BLaER1 treated with 17β-estradiol and CSF1 and Interleukin-3, amounts not matched to agents 10 nM and 100 nM (cell line): Measurements from ENCODE around the gene PLEKHG3.
A peak's percentile ranks its signal among the peaks of the same experiment; 100 is the strongest.

Experiments
- H3K27ac ChIP-seq, 11 experiments: shearing (Covaris generic); formaldehyde crosslinking; 2 replicates each; pipeline ENCODE4 v1.8.1; 2022
- H3K27me3 ChIP-seq, 11 experiments: shearing (Covaris generic); formaldehyde crosslinking; 2 replicates each; pipeline ENCODE4 v1.8.1; 2022
- H3K36me3 ChIP-seq, 11 experiments: shearing (Covaris generic); formaldehyde crosslinking; 2 replicates each; pipeline ENCODE4 v1.8.1; 2022
- H3K4me1 ChIP-seq, 10 experiments: shearing (Covaris generic); formaldehyde crosslinking; 2 replicates each; pipeline ENCODE4 v1.8.1; 2022
- H3K4me2 ChIP-seq, 11 experiments: shearing (Covaris generic); formaldehyde crosslinking; 2 replicates each; pipeline ENCODE4 v1.8.1; 2022
- H3K4me3 ChIP-seq, 10 experiments: shearing (Covaris generic); formaldehyde crosslinking; 2 replicates each; pipeline ENCODE4 v1.8.1; 2022
- H3K9ac ChIP-seq, 11 experiments: shearing (Covaris generic); formaldehyde crosslinking; 2 replicates each; pipeline ENCODE4 v1.8.1; 2022
- H3K9me3 ChIP-seq, 11 experiments: shearing (Covaris generic); formaldehyde crosslinking; replicated peaks in 1 of 11; 2 replicates each; pipeline ENCODE4 v1.8.1; 2022
- H4K20me1 ChIP-seq, 11 experiments: shearing (Covaris generic); formaldehyde crosslinking; 2 replicates each; pipeline ENCODE4 v1.8.1; 2022
- Cebpa-rat ChIP-seq, 11 experiments: shearing (Covaris generic); IDR thresholded peaks; 2 replicates each; pipeline ENCODE4 v1.8.1; 2022

PLEKHG3 gene

GRCh38 chr14:64673748-64674147, 30.5 kb upstream of the PLEKHG3 start:
- TF ChIP-seq Cebpa-rat (IDR thresholded peaks at IDR 0.05) = peak in 3 of 11 experiments; percentile 21 to 58 (median 28); a peak in 1 of 22 replicates
- Histone ChIP-seq H3K4me2 (peak overlapping the region; percentile 49 to 90 (median 72)), H3K4me3 (no peak overlapping the region), H3K27me3 (no peaks in the 10 kb centered on the region), H3K4me1 (peaks cover 41 to 60% (median 52%) of the 10 kb centered on the region in 10 experiments), H3K9ac (peak overlapping the region in 7 of 11 experiments; percentile 1 to 59 (median 27); a peak in 8 of 22 replicates), H4K20me1 (no peaks in the 10 kb centered on the region), H3K36me3 (no peaks in the 10 kb centered on the region), H3K27ac (peak overlapping the region in 9 of 11 experiments; percentile 47 to 78 (median 68); a peak in 18 of 22 replicates), H3K9me3 (peaks cover 0 to 11% (median 4%) of the 10 kb centered on the region in 11 experiments; a peak in 6 of 22 replicates)

DNA sequence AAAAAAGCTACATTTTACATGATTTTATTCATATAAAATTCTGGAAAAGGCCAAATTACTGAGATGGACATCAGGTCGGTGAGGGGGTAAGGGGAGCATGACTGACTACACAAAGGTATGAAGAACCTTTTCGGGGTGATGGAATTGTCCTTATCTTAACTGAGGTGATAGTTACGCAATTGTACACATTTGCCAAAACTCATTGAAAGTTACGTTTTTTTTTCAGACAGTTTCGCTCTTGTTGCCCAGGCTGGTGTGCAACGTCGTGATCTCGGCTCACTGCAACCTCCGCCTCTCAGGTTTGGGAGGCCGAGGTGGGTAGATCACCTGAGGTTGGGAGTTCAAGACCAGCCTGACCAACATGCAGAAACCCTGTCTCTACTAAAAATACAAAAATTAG, 29.4 kb upstream of the PLEKHG3 start:
- Histone ChIP-seq H3K4me2 (peak overlapping the region; percentile 49 to 90 (median 72); a peak in 17 of 22 replicates), H3K9ac (no peak overlapping the region), H3K4me3 (no peak overlapping the region), H3K36me3 (no peaks in the 10 kb centered on the region), H3K27me3 (no peaks in the 10 kb centered on the region), H4K20me1 (no peaks in the 10 kb centered on the region), H3K9me3 (peaks cover 0 to 11% (median 4%) of the 10 kb centered on the region in 11 experiments; a peak in 6 of 22 replicates), H3K4me1 (peaks cover 41 to 63% (median 52%) of the 10 kb centered on the region in 10 experiments), H3K27ac (peak overlapping the region in 8 of 11 experiments; percentile 49 to 78 (median 68); a peak in 12 of 22 replicates)
- peak in 8 of 11 experiments; percentile 19 to 71 (median 40); a peak in 9 of 22 replicates for TF ChIP-seq Cebpa-rat (IDR thresholded peaks at IDR 0.05)

DNA sequence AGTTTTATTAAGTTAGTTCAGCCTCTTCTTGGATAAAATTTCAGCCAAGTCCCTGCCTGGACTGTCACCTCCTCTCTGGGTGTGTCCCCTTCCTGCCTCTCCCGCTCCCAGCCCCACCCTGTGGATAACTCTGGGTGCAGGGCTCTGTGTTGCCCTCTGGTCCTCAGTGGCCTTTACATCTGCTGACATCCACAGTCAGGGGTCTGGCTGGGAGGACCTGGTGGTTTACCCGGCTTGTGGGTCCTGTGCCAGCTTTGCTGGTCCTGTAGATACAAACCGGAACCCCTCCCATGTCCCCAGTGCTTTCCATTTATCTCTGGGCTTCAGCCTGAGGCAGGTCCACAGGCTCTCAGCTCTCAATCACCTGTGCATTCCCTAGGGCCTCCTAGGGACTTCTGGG, 28.9 kb upstream of the PLEKHG3 start:
- no peak for TF ChIP-seq Cebpa-rat (IDR thresholded peaks at IDR 0.05)
- Histone ChIP-seq H3K27ac (peak overlapping the region in 6 of 11 experiments; percentile 34 to 78 (median 54); a peak in 9 of 22 replicates), H4K20me1 (no peaks in the 10 kb centered on the region), H3K27me3 (no peaks in the 10 kb centered on the region), H3K4me1 (peaks cover 45 to 68% (median 53%) of the 10 kb centered on the region in 10 experiments), H3K9ac (no peak overlapping the region; a peak in 1 of 22 replicates), H3K4me3 (no peak overlapping the region), H3K9me3 (peaks cover 0 to 11% (median 4%) of the 10 kb centered on the region in 11 experiments; a peak in 6 of 22 replicates), H3K4me2 (peak overlapping the region; percentile 5 to 90 (median 70); a peak in 18 of 22 replicates), H3K36me3 (no peaks in the 10 kb centered on the region)

- Histone ChIP-seq H3K9me3 (peaks cover 0 to 11% (median 4%) of the 10 kb centered on the region in 11 experiments; a peak in 6 of 22 replicates), H3K4me3 (no peak overlapping the region), H3K9ac (peak overlapping the region in 2 of 11 experiments; percentile 10 to 24; a peak in 1 of 22 replicates), H3K36me3 (no peaks in the 10 kb centered on the region), H3K4me2 (peak overlapping the region; percentile 47 to 90 (median 70)), H4K20me1 (no peaks in the 10 kb centered on the region), H3K27ac (peak overlapping the region in 6 of 11 experiments; percentile 13 to 68 (median 50); a peak in 9 of 22 replicates), H3K4me1 (peaks cover 48 to 79% (median 56%) of the 10 kb centered on the region in 10 experiments), H3K27me3 (no peaks in the 10 kb centered on the region)
- TF ChIP-seq Cebpa-rat (IDR thresholded peaks at IDR 0.05) = no peak
Observed at GRCh38 chr14:64676410-64677008, 27.7 kb upstream of the PLEKHG3 start.

DNA sequence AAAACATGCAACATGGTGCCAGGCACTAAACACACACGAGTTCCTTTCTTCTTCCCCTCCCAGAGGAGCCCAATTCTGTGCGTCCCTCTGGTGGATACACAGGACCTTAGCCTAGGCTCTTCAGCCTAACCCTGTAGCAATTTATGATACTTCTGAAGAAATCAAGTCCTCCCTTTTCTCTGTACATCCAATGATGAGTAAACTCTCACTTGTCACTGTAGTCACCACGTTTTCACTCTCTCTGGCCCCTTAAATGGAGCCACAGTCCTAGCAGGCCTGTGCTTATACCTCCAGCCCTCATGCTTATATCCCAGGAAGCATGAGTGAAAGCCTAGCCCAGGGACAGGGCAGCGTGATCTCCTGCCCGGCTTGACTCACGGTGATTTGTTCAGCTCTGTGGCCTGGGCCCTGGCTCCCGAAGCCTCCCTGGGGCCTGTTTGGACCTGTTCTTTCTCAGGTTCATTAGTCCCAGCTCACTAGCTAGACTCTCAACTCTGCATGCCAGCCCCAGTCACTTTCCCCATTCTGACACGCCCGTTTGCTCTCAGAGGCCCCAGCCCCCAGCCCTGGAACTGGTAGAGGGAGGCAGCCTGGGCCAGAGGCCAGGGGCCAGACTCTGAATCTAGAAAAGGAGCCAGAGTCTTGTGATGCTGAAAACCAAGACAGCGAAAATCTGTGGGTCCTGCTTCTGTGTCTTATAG, 24.1 kb upstream of the PLEKHG3 start:
- no peaks in the 10 kb centered on the region for H3K27me3 ChIP-seq
- no peaks in the 10 kb centered on the region; a peak in 1 of 22 replicates for H4K20me1 ChIP-seq
- H3K4me1 ChIP-seq = peaks cover 29 to 58% (median 39%) of the 10 kb centered on the region in 10 experiments
- H3K9ac ChIP-seq = no peak overlapping the region
- H3K36me3 ChIP-seq = no peaks in the 10 kb centered on the region
- H3K4me3 ChIP-seq = no peak overlapping the region
- no peak overlapping the region; a peak in 1 of 22 replicates for H3K27ac ChIP-seq
- H3K9me3 ChIP-seq = no peaks in the 10 kb centered on the region
- H3K4me2 ChIP-seq = peak overlapping the region in 3 of 11 experiments; percentile 46 to 60 (median 49); a peak in 4 of 22 replicates
- no peak for TF ChIP-seq Cebpa-rat (IDR thresholded peaks at IDR 0.05)

DNA sequence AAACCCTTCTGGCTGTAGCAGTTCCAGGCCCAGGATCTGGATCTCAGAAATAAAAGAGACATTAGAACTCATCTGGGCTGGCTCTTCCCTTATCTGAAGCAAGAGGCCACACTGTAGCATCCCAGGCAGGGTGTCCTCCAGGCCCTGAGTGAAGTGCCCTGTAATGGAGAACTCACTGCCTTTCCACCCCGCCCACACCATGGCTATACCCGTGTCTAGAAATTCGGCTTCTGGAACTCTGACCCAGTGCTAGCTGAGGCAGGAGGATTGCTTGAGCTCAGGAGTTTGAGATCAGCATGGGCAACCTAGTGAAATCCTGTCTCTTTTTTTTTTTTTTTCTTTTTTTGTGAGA, 23.5 kb upstream of the PLEKHG3 start:
- Histone ChIP-seq H3K9ac (no peak overlapping the region), H3K9me3 (no peaks in the 10 kb centered on the region), H3K27ac (no peak overlapping the region), H3K4me3 (no peak overlapping the region), H3K4me1 (peaks cover 24 to 53% (median 33%) of the 10 kb centered on the region in 10 experiments), H3K27me3 (no peaks in the 10 kb centered on the region), H4K20me1 (peaks cover 0 to 4% (median 0%) of the 10 kb centered on the region in 11 experiments; a peak in 2 of 22 replicates), H3K36me3 (no peaks in the 10 kb centered on the region), H3K4me2 (peak overlapping the region in 3 of 11 experiments; percentile 46 to 60 (median 49); a peak in 5 of 22 replicates)
- no peak for TF ChIP-seq Cebpa-rat (IDR thresholded peaks at IDR 0.05)

- Histone ChIP-seq H3K4me1 (peaks cover 10 to 39% (median 20%) of the 10 kb centered on the region in 10 experiments), H3K4me2 (peak overlapping the region in 10 of 11 experiments; percentile 14 to 60 (median 40); a peak in 17 of 22 replicates), H3K27ac (peak overlapping the region in 3 of 11 experiments; percentile 2 to 43 (median 16); a peak in 2 of 22 replicates), H3K9ac (peak overlapping the region in 1 of 11 experiments; percentile 11; a peak in 1 of 22 replicates), H3K4me3 (no peak overlapping the region), H4K20me1 (peaks cover 0 to 8% (median 0%) of the 10 kb centered on the region in 11 experiments; a peak in 2 of 22 replicates), H3K9me3 (no peaks in the 10 kb centered on the region), H3K36me3 (no peaks in the 10 kb centered on the region), H3K27me3 (no peaks in the 10 kb centered on the region)
- TF ChIP-seq Cebpa-rat (IDR thresholded peaks at IDR 0.05) = no peak
Observed at GRCh38 chr14:64681796-64682710, 22.2 kb upstream of the PLEKHG3 start.

- H3K27me3 ChIP-seq = no peaks in the 10 kb centered on the region
- H3K9me3 ChIP-seq = no peaks in the 10 kb centered on the region
- no peak overlapping the region for H3K4me2 ChIP-seq
- no peak overlapping the region for H3K27ac ChIP-seq
- H3K4me1 ChIP-seq = peaks cover 10 to 38% (median 19%) of the 10 kb centered on the region in 10 experiments
- TF ChIP-seq Cebpa-rat (IDR thresholded peaks at IDR 0.05) = no peak
- no peaks in the 10 kb centered on the region for H3K36me3 ChIP-seq
- no peak overlapping the region for H3K9ac ChIP-seq
- peaks cover 0 to 8% (median 0%) of the 10 kb centered on the region in 11 experiments; a peak in 2 of 22 replicates for H4K20me1 ChIP-seq
- H3K4me3 ChIP-seq = no peak overlapping the region
Observed at GRCh38 chr14:64682843-64683242, 21.4 kb upstream of the PLEKHG3 start.
